Small intestine (tissue), 7 donors: ENCODE measurements around the gene ASPSCR1. TPM values are rescaled to one million over a fixed set of nuclear protein-coding genes. Genes with fewer than 3 reads are reported as not detected.

Experiments used
- DNase-seq, 2 donors: peaks; one replicate each; pipeline versions ENCODE4 v3.0.0 to v3.0.0-alpha.2; 2013
- FAIRE-seq: peaks from 2 replicates; lab custom pipeline; 2012; peaks lifted over from hg19 to GRCh38; lab: Jason Lieb, UNC
- H3K27ac ChIP-seq, 3 donors: one replicate each; pipeline ENCODE4 v1.5.1; 2013; ENCODE audit warnings: low read length in 2 of 3, mild to moderate bottlenecking in 2 of 3, control low read depth in 1 of 3, inconsistent platforms in 1 of 3, low read depth in 1 of 3, moderate library complexity in 1 of 3
- H3K27me3 ChIP-seq, 3 donors: one replicate each; pipeline ENCODE4 v1.6.1; 2013; ENCODE audit warnings: low read length in 3 of 3, inconsistent platforms in 1 of 3; ENCODE audit not compliant: control insufficient read depth in 3 of 3, insufficient read depth in 3 of 3
- H3K36me3 ChIP-seq, 3 donors: one replicate each; pipeline ENCODE4 v1.6.1; 2013; ENCODE audit warnings: low read length in 3 of 3, inconsistent platforms in 1 of 3, low read depth in 1 of 3, mild to moderate bottlenecking in 1 of 3, moderate library complexity in 1 of 3; ENCODE audit not compliant: control insufficient read depth in 3 of 3, insufficient read depth in 2 of 3
- H3K4me1 ChIP-seq, 3 donors: one replicate each; pipeline ENCODE4 v1.6.1; 2013; ENCODE audit warnings: low read length in 2 of 3, inconsistent platforms in 1 of 3, low read depth in 1 of 3, mild to moderate bottlenecking in 1 of 3, moderate library complexity in 1 of 3; ENCODE audit not compliant: control insufficient read depth in 3 of 3, insufficient read depth in 2 of 3
- H3K4me3 ChIP-seq, 3 donors: one replicate each; pipeline ENCODE4 v1.5.1; 2013; ENCODE audit warnings: low read length in 3 of 3, control low read depth in 1 of 3, inconsistent platforms in 1 of 3, low read depth in 1 of 3, mild to moderate bottlenecking in 1 of 3, moderate library complexity in 1 of 3
- H3K9me3 ChIP-seq, 2 donors: one replicate each; pipeline ENCODE4 v1.6.1; 2013; ENCODE audit warnings: low read depth in 1 of 2, low read length in 1 of 2; ENCODE audit not compliant: control insufficient read depth in 2 of 2, insufficient read depth in 1 of 2
- WGBS, 3 donors: extraction: QIAGEN DNeasy Blood & Tissue Kit; methylation state at CpG; one replicate each; pipeline ENCODE4 v1.1.7; 2013; 5-methylcytosine and 5-hydroxymethylcytosine counted together
- polyA plus RNA-seq, 4 donors: library from polyadenylated mRNA; stranded (reverse) in 3 of 4; unstranded in 1 of 4; fragments of 200-250 nt in 3 of 4; fragments of 120-200 nt in 1 of 4; gene quantifications; one replicate each; pipeline versions ENCODE4 v1.2.1 to v1.2.3, GENCODE V29; 2013
- donor health status: healthy with polysubstance abuse.
- donor health status: control.
- donor health status: control.
- donor health status: Bipolar disorder and iron deficiency.
- donor health status: healthy.

Gene ASPSCR1
- polyA plus RNA-seq, 4 donors: 23.5 to 96.7 (median 47.5) TPM

- Histone ChIP-seq H3K9me3 (no peaks in the 10 kb centered on the region), H3K27ac (no peak overlapping the region), H3K27me3 (no peaks in the 10 kb centered on the region), H3K4me1 (no peaks in the 10 kb centered on the region), H3K36me3 (peaks cover 0 to 80% (median 2%) of the 10 kb centered on the region in 3 donors), H3K4me3 (no peak overlapping the region)
- 87 to 95% (median 92%) methylated on average over 24 to 26 of the region's 26 CpGs for WGBS, 3 donors
- DNase-seq (no peak), FAIRE-seq (no peak)
Observed at GRCh38 chr17:82008258-82008940, 31.0 kb downstream of the ASPSCR1 start.

- H3K4me1 ChIP-seq: no peaks in the 10 kb centered on the region
- 90 to 93% (median 92%) methylated on average over 15 to 28 of the region's 28 CpGs for WGBS, 3 donors
- DNase-seq: no peak
- no peak for FAIRE-seq
- no peak overlapping the region for H3K4me3 ChIP-seq
- no peaks in the 10 kb centered on the region for H3K27me3 ChIP-seq
- H3K27ac ChIP-seq: no peak overlapping the region
- no peaks in the 10 kb centered on the region for H3K9me3 ChIP-seq
- H3K36me3 ChIP-seq: peaks cover 0 to 80% (median 2%) of the 10 kb centered on the region in 3 donors
Observed at GRCh38 chr17:82008941-82009405, 31.5 kb downstream of the ASPSCR1 start.

GRCh38 chr17:82009413-82009812, 32.0 kb downstream of the ASPSCR1 start:
- H3K9me3 ChIP-seq: no peaks in the 10 kb centered on the region
- H3K36me3 ChIP-seq: peaks cover 0 to 80% (median 2%) of the 10 kb centered on the region in 3 donors
- WGBS, 3 donors: 82 to 86% (median 83%) methylated on average over 15 of the region's 15 CpGs
- no peak overlapping the region for H3K27ac ChIP-seq
- FAIRE-seq: no peak
- no peak for DNase-seq
- H3K4me3 ChIP-seq: no peak overlapping the region
- H3K27me3 ChIP-seq: no peaks in the 10 kb centered on the region
- H3K4me1 ChIP-seq: no peaks in the 10 kb centered on the region

GRCh38 chr17:82010575-82011525, 33.4 kb downstream of the ASPSCR1 start:
- Histone ChIP-seq H3K27me3 (no peaks in the 10 kb centered on the region), H3K36me3 (peaks cover 0 to 71% (median 0%) of the 10 kb centered on the region in 3 donors), H3K4me1 (no peaks in the 10 kb centered on the region), H3K9me3 (no peaks in the 10 kb centered on the region), H3K27ac (no peak overlapping the region), H3K4me3 (no peak overlapping the region)
- WGBS, 3 donors: 92 to 93% (median 93%) methylated on average over 34 to 39 of the region's 39 CpGs
- FAIRE-seq (no peak), DNase-seq (no peak)

GRCh38 chr17:82011617-82012187, 34.3 kb downstream of the ASPSCR1 start:
- no peaks in the 10 kb centered on the region for H3K27me3 ChIP-seq
- H3K36me3 ChIP-seq: peaks cover 0 to 68% (median 0%) of the 10 kb centered on the region in 3 donors
- DNase-seq (no peak), FAIRE-seq (no peak)
- H3K27ac ChIP-seq: no peak overlapping the region
- 89 to 93% (median 93%) methylated on average over 17 to 19 of the region's 19 CpGs for whole genome bisulfite sequencing, 3 donors
- no peaks in the 10 kb centered on the region for H3K9me3 ChIP-seq
- no peaks in the 10 kb centered on the region for H3K4me1 ChIP-seq
- no peak overlapping the region for H3K4me3 ChIP-seq

- Histone ChIP-seq H3K27ac (no peak overlapping the region), H3K27me3 (no peaks in the 10 kb centered on the region), H3K9me3 (no peaks in the 10 kb centered on the region), H3K36me3 (peaks cover 0 to 69% (median 0%) of the 10 kb centered on the region in 3 donors), H3K4me1 (no peaks in the 10 kb centered on the region), H3K4me3 (no peak overlapping the region)
- DNase-seq (no peak), FAIRE-seq (no peak)
- WGBS, 3 donors: 74 to 91% (median 76%) methylated on average over 17 to 20 of the region's 20 CpGs
Observed at GRCh38 chr17:82012261-82012639, 34.8 kb downstream of the ASPSCR1 start.

- no peak for DNase-seq
- 86 to 97% (median 92%) methylated on average over 16 to 19 of the region's 19 CpGs for WGBS, 3 donors
- no peaks in the 10 kb centered on the region for H3K9me3 ChIP-seq
- peaks cover 0 to 71% (median 0%) of the 10 kb centered on the region in 3 donors for H3K36me3 ChIP-seq
- H3K27ac ChIP-seq: no peak overlapping the region
- H3K27me3 ChIP-seq: no peaks in the 10 kb centered on the region
- no peaks in the 10 kb centered on the region for H3K4me1 ChIP-seq
- FAIRE-seq: no peak
- H3K4me3 ChIP-seq: no peak overlapping the region
Observed at GRCh38 chr17:82012640-82013295, 35.3 kb downstream of the ASPSCR1 start.

- 75 to 87% (median 75%) methylated on average over 20 to 22 of the region's 22 CpGs for WGBS, 3 donors
- Histone ChIP-seq H3K4me3 (no peak overlapping the region), H3K4me1 (no peaks in the 10 kb centered on the region), H3K27me3 (no peaks in the 10 kb centered on the region), H3K27ac (peak overlapping the region in 1 of 3 donors; percentile 33), H3K9me3 (no peaks in the 10 kb centered on the region), H3K36me3 (peaks cover 0 to 73% (median 0%) of the 10 kb centered on the region in 3 donors)
- no peak for FAIRE-seq
- DNase-seq: no peak
Observed at GRCh38 chr17:82013341-82013740, 35.9 kb downstream of the ASPSCR1 start.
